NCI-H748 treated with DMSO at 0.1 percent for 48 hours (cell line): ENCODE results near the gene OSM.

ENCODE experiments used
- DNase-seq: peaks from one replicate; lab custom pipeline; 2025; lab: John Stamatoyannopoulos, UW

The OSM gene

DNA sequence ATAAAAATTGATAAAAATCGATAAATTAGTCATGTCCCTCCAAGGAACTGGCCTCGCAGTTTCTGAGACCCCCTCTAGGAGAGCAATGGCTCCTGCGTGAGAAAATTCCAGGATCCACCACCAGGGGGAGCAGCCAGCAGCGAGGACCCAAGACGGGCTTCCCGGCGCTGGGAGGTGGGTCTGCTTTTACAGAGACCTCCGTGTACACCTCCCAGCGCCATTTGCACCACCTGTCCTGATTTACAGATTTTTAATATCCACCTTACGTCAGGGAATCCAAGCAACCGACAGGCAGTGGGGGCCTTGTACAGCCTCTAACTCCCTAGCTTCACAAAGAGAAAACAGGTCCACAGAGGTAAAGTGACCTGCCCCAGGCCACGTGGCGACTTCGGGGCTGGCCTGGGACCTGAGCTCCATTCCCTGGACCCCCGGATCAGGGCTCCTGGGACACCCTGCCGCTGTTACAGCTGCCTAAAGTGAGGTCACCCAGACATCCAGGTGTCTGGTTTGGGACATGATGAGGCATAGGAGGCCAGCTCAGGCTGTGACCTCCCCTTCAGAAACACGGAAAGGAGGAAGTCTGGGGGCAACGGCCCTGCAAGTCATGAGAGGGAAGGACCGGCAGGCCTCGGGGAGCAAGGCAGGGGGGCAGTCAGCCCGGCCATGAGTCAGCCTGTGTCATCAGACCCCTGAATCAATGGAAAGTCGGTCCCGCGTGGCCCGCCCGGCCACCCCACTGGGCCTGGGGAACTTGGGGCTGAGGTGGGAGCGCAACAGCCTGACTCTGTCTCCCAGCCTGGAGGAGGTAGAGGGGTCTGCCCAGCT lies 3.5 kb downstream of the OSM start:
- DNase-seq: peak; percentile 3

GRCh38 chr22:30262112-30262511 lies 4.5 kb downstream of the OSM start:
- no peak for DNase-seq

DNA sequence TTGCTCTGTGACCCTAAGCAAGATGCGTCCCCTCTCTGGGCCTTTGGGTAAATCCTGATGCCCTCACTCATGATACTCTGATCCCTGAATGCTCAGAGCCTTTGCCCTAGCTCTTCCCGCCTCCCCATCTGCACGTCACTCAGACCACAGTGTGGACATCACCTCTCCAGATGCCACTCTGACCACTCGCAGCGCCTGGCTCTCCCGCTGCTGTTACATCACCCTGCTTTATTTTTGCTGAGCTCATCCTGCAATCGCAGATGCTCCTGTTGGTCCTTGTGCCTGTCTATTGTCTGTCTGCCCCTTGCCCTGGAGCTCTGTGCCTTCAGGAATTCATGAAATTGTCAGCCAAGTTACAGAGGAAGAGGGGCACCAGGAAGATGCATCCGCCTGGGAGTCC lies 5.5 kb downstream of the OSM start:
- no peak for DNase-seq

- no peak for DNase-seq
These were observed 6.0 kb downstream of the OSM start for GRCh38 chr22:30260682-30261081.

- no peak for DNase-seq
These were observed 6.4 kb downstream of the OSM start for GRCh38 chr22:30260276-30260675.

- DNase-seq: no peak
These were observed 12.3 kb downstream of the OSM start for GRCh38 chr22:30254314-30254713.

DNA sequence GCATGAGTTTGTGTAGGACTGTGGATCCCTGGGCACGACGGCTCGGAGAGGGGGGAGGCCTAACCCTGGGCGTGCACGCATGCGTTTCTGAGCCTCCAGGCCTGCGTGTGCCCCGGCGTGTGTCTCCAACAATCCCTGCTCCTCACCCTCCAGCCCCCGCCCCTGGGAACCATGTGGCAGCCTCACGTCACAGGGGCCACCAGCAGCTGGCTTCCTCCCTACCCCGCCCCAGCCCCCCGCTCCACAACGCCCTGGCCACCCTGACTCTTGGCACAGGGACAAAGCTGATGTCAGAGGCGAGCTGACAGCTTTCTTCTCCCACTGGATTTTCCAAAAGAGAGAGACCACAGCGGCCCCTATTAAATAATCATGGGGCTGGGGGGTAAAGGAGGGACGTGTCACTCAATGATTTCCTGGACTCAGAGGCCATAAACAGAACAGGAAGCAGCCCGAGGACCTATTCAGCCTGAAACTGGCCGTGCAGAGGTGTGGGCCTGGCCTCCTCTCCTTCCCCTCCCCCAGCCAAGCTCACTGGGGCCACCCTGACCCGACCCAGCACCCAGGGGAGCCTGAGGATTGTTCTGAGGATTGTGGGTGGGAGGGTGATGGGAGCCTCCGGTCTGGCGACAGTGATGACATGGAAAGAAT lies 13.3 kb downstream of the OSM start:
- DNase-seq: no peak

DNA sequence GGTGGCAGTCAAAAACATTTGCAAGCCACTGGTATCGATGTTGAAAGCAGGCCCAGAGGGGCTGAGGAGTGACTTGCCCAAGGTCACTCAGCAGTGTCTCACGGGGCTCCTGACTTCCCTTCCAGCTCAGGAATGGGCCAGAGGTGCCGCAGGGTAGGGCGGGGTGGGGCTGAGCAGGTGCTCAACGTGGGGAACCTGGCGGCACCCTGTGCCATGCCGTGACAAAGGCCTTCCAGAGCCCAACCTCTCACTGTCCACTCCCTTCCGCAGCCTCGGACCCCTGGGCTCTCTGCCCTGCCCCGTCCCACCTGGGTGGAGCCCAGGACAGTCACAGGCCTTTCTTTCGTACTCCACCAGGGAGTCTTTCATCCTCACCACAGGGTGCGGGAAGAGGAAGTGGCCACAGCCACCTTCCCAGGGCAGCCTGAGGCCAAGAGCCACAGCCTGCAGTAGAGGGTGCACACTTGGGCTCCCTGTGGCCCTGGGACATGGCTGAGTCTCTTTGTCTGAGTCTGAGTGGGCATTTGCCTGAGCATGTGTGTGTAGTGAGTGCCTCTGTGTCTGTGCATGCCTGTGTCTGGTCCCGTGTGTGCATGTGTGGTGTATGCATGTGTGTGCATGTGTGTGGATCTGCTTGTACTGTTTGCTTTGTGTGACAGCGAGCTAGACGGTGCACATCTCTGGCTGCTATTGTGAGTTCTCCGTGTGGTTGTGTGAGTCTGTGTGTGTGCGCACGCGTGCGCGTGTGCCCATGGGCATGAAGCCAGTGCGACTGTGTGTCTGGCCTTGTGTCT lies 14.0 kb downstream of the OSM start:
- DNase-seq: no peak

GRCh38 chr22:30251711-30252110 lies 14.9 kb downstream of the OSM start:
- DNase-seq: no peak

- no peak for DNase-seq
These were observed 15.9 kb downstream of the OSM start for GRCh38 chr22:30250661-30251267.

GRCh38 chr22:30250039-30250565 lies 16.5 kb downstream of the OSM start:
- no peak for DNase-seq

DNA sequence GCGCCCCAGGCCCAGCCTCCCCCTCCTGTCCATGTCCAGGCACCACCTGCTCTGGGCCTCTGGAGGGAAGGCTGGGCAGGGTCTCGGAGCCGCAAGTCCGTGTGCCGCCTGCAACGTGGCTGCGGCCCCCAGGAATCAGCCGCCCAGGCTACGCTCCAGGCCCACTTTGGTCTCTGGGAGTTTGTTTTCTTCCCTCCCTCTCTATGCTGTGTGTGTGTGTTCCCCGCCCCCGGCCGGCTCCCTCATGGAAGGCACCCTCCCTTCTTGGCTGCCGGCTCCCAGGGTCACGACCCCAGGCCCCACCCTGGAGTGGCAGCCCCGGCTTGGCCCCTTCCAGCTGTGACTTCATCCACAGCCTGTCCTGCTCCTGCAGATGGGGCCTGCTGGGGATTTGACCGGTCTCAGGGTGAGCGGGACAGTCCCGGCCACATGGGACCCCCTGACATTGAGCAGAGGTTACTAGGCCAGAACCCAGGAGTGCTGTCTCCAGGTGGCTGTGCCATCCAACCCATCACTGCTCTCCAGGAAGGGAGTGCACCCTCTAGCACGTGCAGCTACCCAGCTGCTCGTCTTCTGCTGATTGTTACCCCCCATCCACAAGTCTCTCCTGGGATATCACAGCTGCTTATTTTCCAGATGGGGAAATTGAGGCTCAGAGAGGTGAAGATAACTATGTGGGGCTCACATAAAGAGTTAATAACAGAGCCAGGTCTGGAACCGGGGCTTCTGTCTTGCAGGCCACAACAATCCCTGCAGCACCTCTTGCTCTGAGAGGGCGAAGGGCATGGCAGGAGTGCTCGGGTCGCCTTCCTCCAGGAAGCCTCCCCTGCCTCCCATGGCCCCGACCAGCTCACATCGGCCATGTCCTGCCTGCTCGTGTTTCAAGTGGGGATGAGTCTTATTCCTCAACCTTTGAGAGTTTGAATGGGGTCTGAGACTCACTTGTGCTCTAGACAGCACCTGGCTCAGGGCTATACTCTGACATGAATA lies 17.3 kb downstream of the OSM start:
- DNase-seq: no peak

GRCh38 chr22:30248484-30248883 lies 18.2 kb downstream of the OSM start:
- no peak for DNase-seq

- no peak for DNase-seq
These were observed 18.7 kb downstream of the OSM start for GRCh38 chr22:30247974-30248373.

DNA sequence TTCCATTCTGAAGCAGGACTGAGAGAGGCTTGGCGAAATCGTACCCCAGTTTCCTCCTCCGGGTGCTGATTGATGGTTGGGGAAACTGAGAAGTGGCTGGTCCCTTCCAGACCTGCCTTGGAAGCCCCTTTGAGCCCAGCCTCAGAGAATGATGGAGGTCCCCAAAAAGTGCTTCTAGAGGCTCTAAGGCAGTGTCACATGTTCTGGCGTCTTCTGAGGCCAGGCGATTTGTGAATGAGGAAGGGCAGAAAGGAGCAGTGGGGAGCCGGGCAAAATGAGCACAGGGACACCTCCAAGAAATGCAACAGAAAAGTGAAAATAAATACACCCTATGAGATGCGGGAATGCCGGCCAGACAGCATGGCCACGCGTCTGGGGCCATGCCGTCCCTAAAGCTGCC lies 19.1 kb downstream of the OSM start:
- DNase-seq: no peak

- no peak for DNase-seq
These were observed 19.8 kb downstream of the OSM start for GRCh38 chr22:30246814-30247376.

GRCh38 chr22:30245985-30246813 lies 20.5 kb downstream of the OSM start, which contains the start of gene LIF:
Gene LIF, minus strand, starts transcription at chr22:30246759. Its CDS starts 64 bp downstream, at chr22:30246695.
- no peak for DNase-seq

DNA sequence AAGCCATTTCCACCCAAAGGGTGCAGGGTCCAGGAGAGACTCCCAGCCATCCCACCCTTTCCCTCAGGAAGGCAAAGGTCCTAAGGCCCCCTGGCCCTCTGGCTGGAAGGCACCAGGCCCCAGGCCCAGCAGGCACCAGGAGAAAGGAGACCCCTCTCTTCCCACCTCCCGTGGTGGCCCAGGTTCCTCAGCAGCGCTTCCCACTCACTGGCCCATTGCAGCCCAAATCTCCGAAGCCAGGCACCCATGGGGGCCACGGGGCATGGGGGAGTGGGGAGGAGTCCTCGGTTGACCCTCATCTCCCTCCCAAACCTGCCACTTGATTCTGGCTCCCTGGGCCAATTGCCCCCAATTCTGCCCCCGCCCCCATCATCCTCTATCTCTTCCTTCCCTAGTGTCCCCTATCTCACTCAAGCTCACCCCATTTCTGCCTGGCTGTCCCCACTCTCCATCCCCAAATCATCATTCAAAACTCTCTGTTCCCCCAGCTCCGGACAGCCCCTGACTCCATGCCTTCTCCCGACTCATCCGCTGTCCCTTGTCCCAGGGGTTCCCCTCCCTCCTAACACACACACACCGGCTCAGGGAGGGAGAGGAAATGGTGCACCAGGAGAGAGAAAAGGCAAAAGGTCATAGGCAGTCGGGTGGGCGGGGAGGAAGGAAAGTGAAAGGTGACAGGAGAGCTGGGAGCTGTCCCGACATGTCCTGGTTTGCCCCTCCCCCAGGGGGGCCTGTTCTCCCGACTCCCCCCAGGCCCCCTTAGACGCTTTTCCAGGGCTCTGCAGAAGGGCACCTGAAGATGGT lies 21.3 kb downstream of the OSM start:
- no peak for DNase-seq

DNA sequence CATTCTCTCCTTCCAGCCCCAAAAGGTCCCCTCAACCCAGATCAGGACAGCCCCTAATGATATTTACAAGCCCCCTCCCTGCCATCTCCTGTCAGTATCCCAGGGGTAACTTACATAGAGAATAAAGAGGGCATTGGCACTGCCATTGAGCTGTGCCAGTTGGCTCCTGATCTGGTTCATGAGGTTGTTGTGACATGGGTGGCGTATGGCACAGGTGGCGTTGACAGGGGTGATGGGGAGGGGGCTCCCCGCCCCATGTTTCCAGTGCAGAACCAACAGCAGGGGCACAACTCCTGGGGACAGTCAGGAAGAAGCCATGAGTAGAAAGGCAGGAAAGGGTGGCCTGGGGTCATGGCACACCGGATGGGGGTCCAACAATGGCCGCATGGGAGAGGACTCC lies 22.0 kb downstream of the OSM start:
- DNase-seq: no peak
